Hematopoietic multipotent progenitor cell (in vitro differentiated cells): ENCODE measurements around the gene GFPT2. TPM values are rescaled to one million over a fixed set of nuclear protein-coding genes. Genes with fewer than 3 reads are reported as not detected.

Experiments
- DNase-seq, 3 donors: peaks; one replicate each; pipeline ENCODE4 v3.0.0-alpha.2; 2011 to 2015; ENCODE audit warnings: low read depth in 2 of 3, low spot score in 2 of 3
- total RNA-seq: library from RNA; depleted of rRNA; stranded (reverse); fragments of >200 nt; gene quantifications from one replicate; pipeline ENCODE4 v1.2.3, GENCODE V29; 2012

The GFPT2 gene
- total RNA-seq, 1 donor, result under 0.01 TPM

GRCh38 chr5:180379355-180380070, 26.4 kb upstream of the GFPT2 start:
- no peak for DNase-seq

- DNase-seq, result no peak
Measured at GRCh38 chr5:180378438-180379344, 25.6 kb upstream of the GFPT2 start.

- no peak for DNase-seq
Measured at GRCh38 chr5:180377556-180378197, 24.5 kb upstream of the GFPT2 start.

GRCh38 chr5:180376511-180376910, 23.4 kb upstream of the GFPT2 start:
- no peak for DNase-seq

GRCh38 chr5:180375955-180376354, 22.8 kb upstream of the GFPT2 start:
- no peak for DNase-seq

- no peak for DNase-seq
Measured at GRCh38 chr5:180375291-180375690, 22.2 kb upstream of the GFPT2 start.

- no peak for DNase-seq
Measured at GRCh38 chr5:180373870-180374269, 20.7 kb upstream of the GFPT2 start.

GRCh38 chr5:180373454-180373853, 20.3 kb upstream of the GFPT2 start:
- DNase-seq, result no peak

- DNase-seq, result no peak
Measured at GRCh38 chr5:180371949-180372348, 18.8 kb upstream of the GFPT2 start.

GRCh38 chr5:180370861-180371641, 17.9 kb upstream of the GFPT2 start:
- DNase-seq, result no peak

GRCh38 chr5:180367991-180368390, 14.9 kb upstream of the GFPT2 start:
- no peak for DNase-seq

- DNase-seq, result no peak
Measured at GRCh38 chr5:180367300-180367699, 14.2 kb upstream of the GFPT2 start.

GRCh38 chr5:180366326-180366725, 13.2 kb upstream of the GFPT2 start:
- DNase-seq, result no peak

- no peak for DNase-seq
Measured at GRCh38 chr5:180365829-180366228, 12.7 kb upstream of the GFPT2 start.

- no peak for DNase-seq
Measured at GRCh38 chr5:180364306-180364856, 11.2 kb upstream of the GFPT2 start.

GRCh38 chr5:180360078-180360957, 7.2 kb upstream of the GFPT2 start:
- no peak for DNase-seq

- no peak for DNase-seq
Measured at GRCh38 chr5:180358694-180359093, 5.6 kb upstream of the GFPT2 start.

- no peak for DNase-seq
Measured at GRCh38 chr5:180358179-180358578, 5.0 kb upstream of the GFPT2 start.

- DNase-seq, result no peak
Measured at GRCh38 chr5:180354966-180355365, 1.8 kb upstream of the GFPT2 start.
